ENCODE data around the gene P3H1. TPM values are rescaled to one million over a fixed set of nuclear protein-coding genes. Genes with fewer than 3 reads are reported as not detected.

P3H1 gene
- total RNA-seq, 1 experiment from 2014 or later: 47.1 TPM

GRCh38 chr1:42788021-42788420, 21.2 kb upstream of the P3H1 start:
- no peak overlapping the region; a peak in 1 of 7 replicates for H3K27ac Mint-ChIP-seq
- no peaks in the 10 kb centered on the region for H3K9me3 Mint-ChIP-seq
- no peaks in the 10 kb centered on the region for H3K9me3 ChIP-seq (ENCODE audit: control insufficient read depth, low read depth, low read length)
- H4K5ac ChIP-seq (ENCODE audit: insufficient read length, low read depth, low read length): no peak overlapping the region
- no peaks in the 10 kb centered on the region for H3K79me2 ChIP-seq (ENCODE audit: insufficient read depth, low read length)
- H4K8ac ChIP-seq (replicated peaks; ENCODE audit: insufficient read length, low read depth, low read length): no peak overlapping the region
- H3K27me3 ChIP-seq (ENCODE audit: insufficient read depth, low read length): no peaks in the 10 kb centered on the region
- WGBS (ENCODE audit: extremely low coverage, insufficient read length, low lambda C conversion rate): no CpG with 5 or more reads among the region's 1 CpG
- no peak overlapping the region for H2AK5ac ChIP-seq (ENCODE audit: insufficient read length, low read length)
- no peak for DNase-seq
- no peaks in the 10 kb centered on the region; the same call in 1 of the 2 replicates for H3K27me3 Mint-ChIP-seq (ENCODE audit: low read depth)
- TF ChIP-seq, protein P1, sequence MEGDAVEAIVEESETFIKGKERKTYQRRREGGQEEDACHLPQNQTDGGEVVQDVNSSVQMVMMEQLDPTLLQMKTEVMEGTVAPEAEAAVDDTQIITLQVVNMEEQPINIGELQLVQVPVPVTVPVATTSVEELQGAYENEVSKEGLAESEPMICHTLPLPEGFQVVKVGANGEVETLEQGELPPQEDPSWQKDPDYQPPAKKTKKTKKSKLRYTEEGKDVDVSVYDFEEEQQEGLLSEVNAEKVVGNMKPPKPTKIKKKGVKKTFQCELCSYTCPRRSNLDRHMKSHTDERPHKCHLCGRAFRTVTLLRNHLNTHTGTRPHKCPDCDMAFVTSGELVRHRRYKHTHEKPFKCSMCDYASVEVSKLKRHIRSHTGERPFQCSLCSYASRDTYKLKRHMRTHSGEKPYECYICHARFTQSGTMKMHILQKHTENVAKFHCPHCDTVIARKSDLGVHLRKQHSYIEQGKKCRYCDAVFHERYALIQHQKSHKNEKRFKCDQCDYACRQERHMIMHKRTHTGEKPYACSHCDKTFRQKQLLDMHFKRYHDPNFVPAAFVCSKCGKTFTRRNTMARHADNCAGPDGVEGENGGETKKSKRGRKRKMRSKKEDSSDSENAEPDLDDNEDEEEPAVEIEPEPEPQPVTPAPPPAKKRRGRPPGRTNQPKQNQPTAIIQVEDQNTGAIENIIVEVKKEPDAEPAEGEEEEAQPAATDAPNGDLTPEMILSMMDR (conservative IDR thresholded peaks at IDR 0.05): no peak
- H3K4me2 ChIP-seq (ENCODE audit: insufficient read depth, insufficient read length, low read length): no peak overlapping the region
- no peak overlapping the region for H2BK5ac ChIP-seq (ENCODE audit: insufficient read length, low read length)
- no peak overlapping the region for H2BK20ac ChIP-seq (ENCODE audit: low read depth, low read length, poor library complexity, severe bottlenecking)
- no peak overlapping the region for H2BK12ac ChIP-seq (ENCODE audit: insufficient read length, low read depth, low read length)
- no peak overlapping the region for H2BK15ac ChIP-seq (ENCODE audit: low read depth, low read length)
- H3K56ac ChIP-seq (ENCODE audit: insufficient read length, low read depth, low read length): no peak overlapping the region
- H3K27ac ChIP-seq (ENCODE audit: insufficient read length, low read depth, low read length): no peak overlapping the region
- no peaks in the 10 kb centered on the region for H3K4me1 ChIP-seq (ENCODE audit: insufficient read depth, low read length)
- no peak overlapping the region for H3K4me3 Mint-ChIP-seq
- peaks cover 10% of the 10 kb centered on the region in 2 experiments for H3K4me1 Mint-ChIP-seq
- no peak overlapping the region for H3K23ac ChIP-seq (ENCODE audit: insufficient read length, low read depth, low read length)
- no peak overlapping the region for H2AFZ ChIP-seq (ENCODE audit: low read length)
- no peak overlapping the region for H3K9ac ChIP-seq (ENCODE audit: extremely low read depth, insufficient read length, low read length)
- no peaks in the 10 kb centered on the region for H4K20me1 ChIP-seq (ENCODE audit: control insufficient read depth, insufficient read depth, insufficient read length)
- H3K14ac ChIP-seq (ENCODE audit: insufficient read depth, low read length): no peak overlapping the region; the same call in 1 of the 2 replicates
- peaks cover 2 to 10% (median 4%) of the 10 kb centered on the region in 3 experiments; a peak in 4 of 7 replicates for H3K36me3 Mint-ChIP-seq (ENCODE audit: insufficient read depth in 1 of 3, low read depth in 3 of 3)
- no peaks in the 10 kb centered on the region for H3K79me1 ChIP-seq (ENCODE audit: insufficient read depth, low read depth, low read length, poor library complexity, severe bottlenecking)
- H3K4ac ChIP-seq (ENCODE audit: low read depth, low read length): no peak overlapping the region
- no peak overlapping the region for H2BK120ac ChIP-seq (ENCODE audit: low read depth, low read length, poor library complexity, severe bottlenecking)
- no peaks in the 10 kb centered on the region for H3K23me2 ChIP-seq (ENCODE audit: insufficient read length, low read depth, low read length, poor library complexity, severe bottlenecking)
- no peak overlapping the region for H3K18ac ChIP-seq (ENCODE audit: insufficient read length, low read depth, low read length)
- no peak overlapping the region for H4K91ac ChIP-seq (ENCODE audit: insufficient read length, low read depth, low read length)
- H3T11ph ChIP-seq (ENCODE audit: low read length): no peak overlapping the region

Measured in H9 (cell line).